ENCODE measurements around the gene SUPT5H. TPM values are rescaled to one million over a fixed set of nuclear protein-coding genes. Genes with fewer than 3 reads are reported as not detected.
A peak's percentile ranks its signal among the peaks of the same experiment; 100 is the strongest.

Gene SUPT5H
- total and polyA plus RNA-seq, 2 of the 13 experiments (the other 11 are each of a cell fraction or from before 2014, with no cell fraction given) = 48.2 to 51.7 TPM

- no peak for TF ChIP-seq ZBTB37 (CRISPR knock-in tag; IDR thresholded peaks at IDR 0.05)
- TF ChIP-seq KDM5B (CRISPR knock-in tag; IDR thresholded peaks at IDR 0.05; ENCODE audit: borderline replicate concordance) = no peak
- TF ChIP-seq ZBTB38 (CRISPR knock-in tag; IDR thresholded peaks at IDR 0.05) = peak; percentile 88
- TF ChIP-seq ZNF672 (CRISPR knock-in tag; IDR thresholded peaks at IDR 0.05) = no peak
- no peak for TF ChIP-seq ZNF501 (CRISPR knock-in tag; IDR thresholded peaks at IDR 0.05)
- no peak for TF ChIP-seq PCBP1 (IDR thresholded peaks at IDR 0.05; ENCODE audit: borderline replicate concordance, low read depth, low read length)
- 0 out of 2 replicates have a peak, but pooled peaks have one; percentile 14 for TF ChIP-seq SRY (CRISPR knock-in tag; IDR thresholded peaks at IDR 0.05)
- peak; percentile 45; the same call in 1 of the 2 replicates for TF ChIP-seq ZFX (CRISPR knock-in tag; IDR thresholded peaks at IDR 0.05; ENCODE audit: low read depth)
- TF ChIP-seq ARID5B (CRISPR knock-in tag; IDR thresholded peaks at IDR 0.05) = no peak
- TF ChIP-seq RBM22 (optimal IDR thresholded peaks at IDR 0.05; ENCODE audit: low read length) = no peak
- no peak for TF ChIP-seq ZIK1 (CRISPR knock-in tag; IDR thresholded peaks at IDR 0.05; ENCODE audit: borderline replicate concordance, low read depth)
- TF ChIP-seq PLRG1 (conservative IDR thresholded peaks at IDR 0.05) = no peak
- TF ChIP-seq ZSCAN12 (CRISPR knock-in tag; IDR thresholded peaks at IDR 0.05) = no peak
- TF ChIP-seq ISX (CRISPR knock-in tag; conservative IDR thresholded peaks at IDR 0.05) = no peak
- no peak for TF ChIP-seq NR2F2 (IDR thresholded peaks at IDR 0.05; ENCODE audit: borderline replicate concordance, low read depth)
- no peak for TF ChIP-seq RNF2 (conservative IDR thresholded peaks at IDR 0.05; ENCODE audit: low read depth)
- TF ChIP-seq ZNF609 (CRISPR knock-in tag; IDR thresholded peaks at IDR 0.05; ENCODE audit: borderline replicate concordance) = no peak
- no peak for TF ChIP-seq PBX3 (CRISPR knock-in tag; IDR thresholded peaks at IDR 0.05; ENCODE audit: borderline replicate concordance)
- no peak for TF ChIP-seq ZBTB8A (CRISPR knock-in tag; IDR thresholded peaks at IDR 0.05; ENCODE audit: borderline replicate concordance, low read depth)
These were observed 37.6 kb upstream of the SUPT5H start (continued) for GRCh38 chr19:39407660-39408391.
